Sigmoid colon (tissue), 7 donors: ENCODE data around the gene CBFA2T2. TPM values are rescaled to one million over a fixed set of nuclear protein-coding genes. Genes with fewer than 3 reads are reported as not detected.

ENCODE experiments used
- DNase-seq: peaks from one replicate; pipeline ENCODE4 v3.0.0-alpha.2; 2019
- H3K27ac ChIP-seq, 4 donors: fragments of 200-600 bp; sonication (generic); one replicate each; pipeline ENCODE4 v1.5.1; 2016 to 2019; ENCODE audit warnings: mild to moderate bottlenecking in 1 of 4
- H3K27me3 ChIP-seq, 3 donors: fragments of 200-600 bp; sonication (generic); one replicate each; pipeline ENCODE4 v1.5.1; 2019; ENCODE audit warnings: mild to moderate bottlenecking in 1 of 3
- H3K36me3 ChIP-seq, 4 donors: fragments of 200-600 bp; sonication (generic); one replicate each; pipeline ENCODE4 v1.5.1; 2016 to 2019
- H3K4me1 ChIP-seq, 4 donors: fragments of 200-600 bp; sonication (generic); one replicate each; pipeline ENCODE4 v1.5.1; 2017 to 2019
- H3K4me3 ChIP-seq, 4 donors: fragments of 200-600 bp; sonication (generic); one replicate each; pipeline ENCODE4 v1.5.1; 2017 to 2019; ENCODE audit warnings: mild to moderate bottlenecking in 2 of 4, moderate library complexity in 1 of 4
- H3K9me3 ChIP-seq, 4 donors: fragments of 200-600 bp in 3 of 4; sonication (generic) in 3 of 4; one replicate each; pipeline versions ENCODE4 v1.5.1 to v1.6.1; 2013 to 2019
- EP300 ChIP-seq, 4 donors: sonication (generic); formaldehyde crosslinking; IDR thresholded peaks; one replicate each; pipeline ENCODE4 v1.6.1; 2017; ENCODE audit warnings: antibody characterized with exemption in 4 of 4
- POLR2A ChIP-seq, 2 donors: fragments of 450-650 bp; IDR thresholded peaks; one replicate each; pipeline ENCODE4 v1.6.1; 2016; ENCODE audit warnings: antibody characterized with exemption in 2 of 2, mild to moderate bottlenecking in 2 of 2, moderate library complexity in 2 of 2
- POLR2AphosphoS5 ChIP-seq, 4 donors: sonication (generic); formaldehyde crosslinking; IDR thresholded peaks; one replicate each; pipeline ENCODE4 v1.6.1; 2017; ENCODE audit warnings: antibody characterized with exemption in 4 of 4
- WGBS, 2 donors: extraction: QIAGEN DNeasy Blood & Tissue Kit; methylation state at CpG; one replicate each; pipeline ENCODE4 v1.1.7; 2013; 5-methylcytosine and 5-hydroxymethylcytosine counted together
- intact Hi-C: fragments of 100-400 bp; cut with DNase I; formaldehyde crosslinking; loops from one replicate; pipeline ENCODE4 v1.15.1; 2023
- polyA plus RNA-seq, 3 donors: library from polyadenylated mRNA; stranded (reverse); fragments of 200-250 nt; gene quantifications; one replicate each; pipeline ENCODE4 v1.2.3, GENCODE V29; 2013
- total RNA-seq, 4 donors: library from RNA; depleted of rRNA; stranded (reverse); fragments of >200 nt; gene quantifications; one replicate each; pipeline ENCODE4 v1.1.0, GENCODE V29; 2016
- TF ChIP-seq, protein P1 (sequence below), 4 experiments: fragments of 450-650 bp in 3 of 4; fragments of 200-600 bp in 1 of 4; IDR thresholded peaks; one replicate each; pipeline ENCODE4 v1.5.1; 2016 to 2019; ENCODE audit warnings: antibody characterized with exemption in 4 of 4, mild to moderate bottlenecking in 3 of 4, moderate library complexity in 2 of 4
- donor health status: healthy with polysubstance abuse.
- donor health status: Bipolar disorder and iron deficiency.
- donor health status: healthy.

Gene CBFA2T2
- total and polyA plus RNA-seq, 7 donors, result 5.4 to 26.0 (median 17.1) TPM

- Histone ChIP-seq H3K27ac (no peak overlapping the region), H3K4me3 (no peak overlapping the region), H3K9me3 (no peaks in the 10 kb centered on the region), H3K27me3 (no peaks in the 10 kb centered on the region), H3K36me3 (no peaks in the 10 kb centered on the region), H3K4me1 (peaks cover 0 to 23% (median 19%) of the 10 kb centered on the region in 4 donors)
- TF ChIP-seq, protein P1, sequence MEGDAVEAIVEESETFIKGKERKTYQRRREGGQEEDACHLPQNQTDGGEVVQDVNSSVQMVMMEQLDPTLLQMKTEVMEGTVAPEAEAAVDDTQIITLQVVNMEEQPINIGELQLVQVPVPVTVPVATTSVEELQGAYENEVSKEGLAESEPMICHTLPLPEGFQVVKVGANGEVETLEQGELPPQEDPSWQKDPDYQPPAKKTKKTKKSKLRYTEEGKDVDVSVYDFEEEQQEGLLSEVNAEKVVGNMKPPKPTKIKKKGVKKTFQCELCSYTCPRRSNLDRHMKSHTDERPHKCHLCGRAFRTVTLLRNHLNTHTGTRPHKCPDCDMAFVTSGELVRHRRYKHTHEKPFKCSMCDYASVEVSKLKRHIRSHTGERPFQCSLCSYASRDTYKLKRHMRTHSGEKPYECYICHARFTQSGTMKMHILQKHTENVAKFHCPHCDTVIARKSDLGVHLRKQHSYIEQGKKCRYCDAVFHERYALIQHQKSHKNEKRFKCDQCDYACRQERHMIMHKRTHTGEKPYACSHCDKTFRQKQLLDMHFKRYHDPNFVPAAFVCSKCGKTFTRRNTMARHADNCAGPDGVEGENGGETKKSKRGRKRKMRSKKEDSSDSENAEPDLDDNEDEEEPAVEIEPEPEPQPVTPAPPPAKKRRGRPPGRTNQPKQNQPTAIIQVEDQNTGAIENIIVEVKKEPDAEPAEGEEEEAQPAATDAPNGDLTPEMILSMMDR (IDR thresholded peaks at IDR 0.05), result no peak
- TF ChIP-seq POLR2AphosphoS5 (IDR thresholded peaks at IDR 0.05) (no peak), POLR2A (IDR thresholded peaks at IDR 0.05) (no peak), EP300 (IDR thresholded peaks at IDR 0.05) (no peak)
- 91 to 94% methylated on average over 3 of the region's 3 CpGs for WGBS, 2 donors
- no peak for DNase-seq
- intact Hi-C loops, result loop anchor here (5.0 kb wide), 1 partner anchor 43 kb away; the partner anchor contains the start of gene ZNF341
These were observed 199.1 kb downstream of the CBFA2T2 start for GRCh38 chr20:33688938-33689424.

DNA sequence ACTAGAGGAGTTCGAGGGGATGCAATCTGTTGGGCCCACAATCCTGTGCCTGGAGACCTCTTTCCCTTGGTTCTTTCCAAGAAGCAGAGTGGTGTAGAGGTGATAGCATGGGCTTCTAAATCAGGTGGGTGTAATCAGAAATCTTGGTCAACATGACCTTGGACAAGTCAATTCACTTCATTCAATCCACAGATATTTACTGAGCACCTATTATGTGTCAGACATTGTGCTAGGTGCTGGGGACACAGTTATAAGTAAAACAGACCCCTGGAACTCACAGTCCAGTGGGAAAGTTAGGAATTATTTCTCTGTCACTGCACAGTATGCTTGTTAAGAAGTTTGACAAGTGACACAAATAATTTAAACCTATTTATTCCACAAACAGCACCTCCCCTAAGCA lies 199.6 kb downstream of the CBFA2T2 start:
- 91 to 100% methylated on average over 1 of the region's 1 CpG for WGBS, 2 donors
- H3K27me3 ChIP-seq, result no peaks in the 10 kb centered on the region
- peaks cover 0 to 28% (median 24%) of the 10 kb centered on the region in 4 donors for H3K4me1 ChIP-seq
- H3K27ac ChIP-seq, result no peak overlapping the region
- no peak for DNase-seq
- TF ChIP-seq POLR2A (IDR thresholded peaks at IDR 0.05) (no peak), POLR2AphosphoS5 (IDR thresholded peaks at IDR 0.05) (no peak), EP300 (IDR thresholded peaks at IDR 0.05) (no peak)
- TF ChIP-seq, protein P1 (IDR thresholded peaks at IDR 0.05), result no peak
- intact Hi-C loops, result loop anchor here (5.0 kb wide), 1 partner anchor 43 kb away; the partner anchor contains the start of gene ZNF341
- H3K9me3 ChIP-seq, result no peaks in the 10 kb centered on the region
- no peak overlapping the region for H3K4me3 ChIP-seq
- no peaks in the 10 kb centered on the region for H3K36me3 ChIP-seq

DNA sequence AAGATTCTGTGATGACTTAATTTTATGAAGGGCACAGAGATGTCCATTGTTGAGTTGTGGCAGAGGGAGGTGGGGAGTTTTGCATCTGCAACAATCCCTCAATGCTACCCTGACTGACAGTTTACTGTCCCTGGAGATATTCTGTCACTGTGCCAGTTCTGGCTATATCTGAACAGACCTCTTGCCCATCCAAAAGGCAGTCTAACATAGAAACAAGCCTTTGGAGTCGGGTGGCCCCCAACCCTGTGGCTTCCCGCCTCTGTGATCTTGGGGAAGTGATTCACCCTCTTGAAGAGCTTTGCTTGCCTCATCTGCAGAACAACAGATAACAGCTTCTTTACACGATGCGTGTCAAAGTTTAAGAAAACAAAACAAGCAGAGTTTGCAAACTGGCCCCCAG lies 200.1 kb downstream of the CBFA2T2 start:
- WGBS, 2 donors, result 29 to 75% methylated on average over 4 of the region's 4 CpGs
- Histone ChIP-seq H3K9me3 (no peaks in the 10 kb centered on the region), H3K4me1 (peaks cover 0 to 27% (median 26%) of the 10 kb centered on the region in 4 donors), H3K27me3 (no peaks in the 10 kb centered on the region), H3K36me3 (no peaks in the 10 kb centered on the region), H3K27ac (no peak overlapping the region), H3K4me3 (no peak overlapping the region)
- no peak for TF ChIP-seq POLR2A (IDR thresholded peaks at IDR 0.05)
- TF ChIP-seq POLR2AphosphoS5 (IDR thresholded peaks at IDR 0.05), result no peak
- TF ChIP-seq, protein P1 (IDR thresholded peaks at IDR 0.05), result no peak
- TF ChIP-seq EP300 (IDR thresholded peaks at IDR 0.05), result no peak
- intact Hi-C loops, result loop anchor here (5.0 kb wide), 1 partner anchor 42 kb away; the partner anchor contains the start of gene ZNF341
- no peak for DNase-seq

- 87% methylated on average over 5 of the region's 5 CpGs for WGBS, 2 donors
- Histone ChIP-seq H3K36me3 (no peaks in the 10 kb centered on the region), H3K4me1 (peaks cover 0 to 29% (median 26%) of the 10 kb centered on the region in 4 donors), H3K27ac (peak overlapping the region in 2 of 4 donors; percentile 53 to 67), H3K9me3 (no peaks in the 10 kb centered on the region), H3K27me3 (no peaks in the 10 kb centered on the region), H3K4me3 (no peak overlapping the region)
- TF ChIP-seq POLR2A (IDR thresholded peaks at IDR 0.05) (no peak), POLR2AphosphoS5 (IDR thresholded peaks at IDR 0.05) (no peak), EP300 (IDR thresholded peaks at IDR 0.05) (no peak)
- TF ChIP-seq, protein P1 (IDR thresholded peaks at IDR 0.05), result no peak
- no peak for DNase-seq
- intact Hi-C loops, result no loop called here
These were observed 203.4 kb downstream of the CBFA2T2 start for GRCh38 chr20:33693289-33693688.
